D721Med (cell line): ENCODE measurements around the gene OR13F1.

Source experiments
- DNase-seq: peaks from one replicate; pipeline ENCODE4 v3.0.0; 2011; ENCODE audit warnings: low spot score; ENCODE audit not compliant: insufficient read length
- FAIRE-seq: peaks from 2 replicates; lab custom pipeline; 2011; peaks lifted over from hg19 to GRCh38; lab: Jason Lieb, UNC
- TF ChIP-seq, protein P1 (sequence below): IDR thresholded peaks from 2 replicates; pipeline ENCODE4 v1.5.1; 2012; ENCODE audit warnings: mild to moderate bottlenecking, control low read depth; ENCODE audit not compliant: insufficient read depth; ENCODE audit errors: missing control alignments

The OR13F1 gene

DNA sequence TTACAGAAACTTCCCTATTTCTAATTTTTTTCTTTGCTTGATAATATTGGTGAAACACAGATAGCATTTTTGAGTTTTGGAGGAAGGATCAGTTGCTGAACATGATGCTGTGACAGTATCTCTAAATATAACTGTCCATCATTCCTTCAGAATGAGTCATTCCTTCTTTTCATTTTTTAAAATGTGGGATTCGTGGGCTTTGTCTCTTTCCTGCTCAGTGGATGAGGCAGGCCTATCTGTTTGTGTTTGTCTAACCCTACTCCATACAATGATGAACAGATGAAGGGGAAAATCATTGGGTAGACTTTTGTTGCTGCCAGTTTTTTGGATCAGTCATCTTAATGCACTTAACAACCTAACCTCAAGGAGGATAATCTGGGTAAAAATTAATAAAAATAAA lies 49.2 kb downstream of the OR13F1 start:
- DNase-seq (no peak), FAIRE-seq (no peak)
- TF ChIP-seq, protein P1, sequence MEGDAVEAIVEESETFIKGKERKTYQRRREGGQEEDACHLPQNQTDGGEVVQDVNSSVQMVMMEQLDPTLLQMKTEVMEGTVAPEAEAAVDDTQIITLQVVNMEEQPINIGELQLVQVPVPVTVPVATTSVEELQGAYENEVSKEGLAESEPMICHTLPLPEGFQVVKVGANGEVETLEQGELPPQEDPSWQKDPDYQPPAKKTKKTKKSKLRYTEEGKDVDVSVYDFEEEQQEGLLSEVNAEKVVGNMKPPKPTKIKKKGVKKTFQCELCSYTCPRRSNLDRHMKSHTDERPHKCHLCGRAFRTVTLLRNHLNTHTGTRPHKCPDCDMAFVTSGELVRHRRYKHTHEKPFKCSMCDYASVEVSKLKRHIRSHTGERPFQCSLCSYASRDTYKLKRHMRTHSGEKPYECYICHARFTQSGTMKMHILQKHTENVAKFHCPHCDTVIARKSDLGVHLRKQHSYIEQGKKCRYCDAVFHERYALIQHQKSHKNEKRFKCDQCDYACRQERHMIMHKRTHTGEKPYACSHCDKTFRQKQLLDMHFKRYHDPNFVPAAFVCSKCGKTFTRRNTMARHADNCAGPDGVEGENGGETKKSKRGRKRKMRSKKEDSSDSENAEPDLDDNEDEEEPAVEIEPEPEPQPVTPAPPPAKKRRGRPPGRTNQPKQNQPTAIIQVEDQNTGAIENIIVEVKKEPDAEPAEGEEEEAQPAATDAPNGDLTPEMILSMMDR = no peak
